HCT116 (cell line): ENCODE results near the gene GORASP1. TPM values are rescaled to one million over a fixed set of nuclear protein-coding genes. Genes with fewer than 3 reads are reported as not detected.
A peak's percentile ranks its signal among the peaks of the same experiment; 100 is the strongest.

ENCODE experiments used
- ATAC-seq: fragments of 200-7000 bp; cut with Tn5 transposase; 2 replicates; pipeline ENCODE4 v1.9.1; 2020; ENCODE audit warnings: mild to moderate bottlenecking, moderate library complexity
- BruUV-seq: library from RNA; stranded (reverse); fragments of 400-500 nt; replicated peaks from 2 replicates; lab custom pipeline; 2021; lab: Mats Ljungman, UMichigan
- CTCF ChIA-PET: fragments of 300-600 bp; sonication (Branson Sonifier 250); formaldehyde crosslinking; loops from one replicate; lab custom pipeline; 2021; ENCODE audit warnings: antibody characterized with exemption; lab: Charles Lee
- POLR2A ChIA-PET: fragments of 300-600, 350-600 bp; sonication (Branson Sonifier 250); formaldehyde crosslinking; loops from one replicate; lab custom pipeline; 2021; ENCODE audit warnings: antibody characterized with exemption; lab: Charles Lee
- RAD21 ChIA-PET, 2 experiments: fragments of 300-600 bp; sonication (Branson Sonifier 250); formaldehyde crosslinking; loops; one replicate each; lab custom pipeline; 2023; ENCODE audit warnings: low total read pairs in 2 of 2; ENCODE audit not compliant: uncharacterized antibody in 2 of 2, unreplicated experiment in 2 of 2, low non-redundant PET in 1 of 2; lab: Charles Lee
- DNase-seq: peaks from one replicate; pipeline ENCODE4 v3.0.0-alpha.2; 2010; ENCODE audit warnings: low read depth, low spot score
- H2AFZ ChIP-seq: fragments of 200-600 bp; shearing (Covaris generic), sonication (generic); 2 replicates; pipeline ENCODE4 v1.6.1; 2017; ENCODE audit warnings: low read depth, mixed run types, mixed read lengths, antibody characterized with exemption, low read length; ENCODE audit not compliant: poor library complexity, severe bottlenecking
- H3K27ac ChIP-seq: 2 replicates; pipeline ENCODE4 v1.5.1; 2012; ENCODE audit warnings: low read depth, low read length
- H3K27me3 ChIP-seq: fragments of 200-600 bp; sonication (generic); 2 replicates; pipeline ENCODE4 v1.6.1; 2016; ENCODE audit warnings: mixed run types, low read length, mixed read lengths; ENCODE audit not compliant: insufficient read depth
- H3K36me3 ChIP-seq, 2 experiments: fragments of 200-500 bp in 1 of 2; fragments of 200-600 bp in 1 of 2; sonication (Bioruptor generic) in 1 of 2; sonication (generic) in 1 of 2; 2 replicates each; pipeline versions ENCODE4 v1.5.1 to v1.6.1; 2014 to 2016; ENCODE audit warnings: low read length in 2 of 2, inconsistent platforms in 1 of 2, mixed read lengths in 1 of 2, mixed run types in 1 of 2; ENCODE audit not compliant: insufficient read depth in 2 of 2, control insufficient read depth in 1 of 2
- H3K4me1 ChIP-seq, 2 experiments: fragments of 200-600 bp in 1 of 2; sonication (generic) in 1 of 2; 2 replicates each; pipeline versions ENCODE4 v1.5.1 to v1.6.1; 2012 to 2017; ENCODE audit warnings: low read length in 2 of 2, inconsistent platforms in 1 of 2, mild to moderate bottlenecking in 1 of 2, mixed read lengths in 1 of 2, mixed run types in 1 of 2, moderate library complexity in 1 of 2; ENCODE audit not compliant: insufficient read depth in 2 of 2, control insufficient read depth in 1 of 2
- H3K4me2 ChIP-seq: fragments of 200-600 bp; sonication (generic); 2 replicates; pipeline ENCODE4 v1.6.1; 2017; ENCODE audit warnings: mixed run types, low read length, mixed read lengths
- H3K4me3 ChIP-seq, 2 experiments: fragments of 200-600 bp in 1 of 2; sonication (generic) in 1 of 2; replicated peaks in 1 of 2; 2 replicates each; pipeline ENCODE4 v1.5.1; 2011 to 2016; ENCODE audit warnings: low read length in 2 of 2, control low read depth in 1 of 2, low read depth in 1 of 2, mild to moderate bottlenecking in 1 of 2, mixed read lengths in 1 of 2, mixed run types in 1 of 2
- H3K79me2 ChIP-seq: fragments of 200-600 bp; sonication (generic); 2 replicates; pipeline ENCODE4 v1.6.1; 2017; ENCODE audit warnings: mild to moderate bottlenecking, mixed run types, low read length, moderate library complexity, mixed read lengths; ENCODE audit not compliant: insufficient read depth
- H3K9ac ChIP-seq: fragments of 200-600 bp; sonication (generic); 2 replicates; pipeline ENCODE4 v1.6.1; 2016; ENCODE audit warnings: low read length, mixed read lengths
- H3K9me2 ChIP-seq: fragments of 200-600 bp; sonication (generic), shearing (Covaris generic); 2 replicates; pipeline ENCODE4 v1.6.1; 2017; ENCODE audit warnings: mixed run types, mild to moderate bottlenecking, moderate library complexity; ENCODE audit not compliant: insufficient read depth
- H3K9me3 ChIP-seq, 2 experiments: fragments of 200-500 bp in 1 of 2; fragments of 200-600 bp in 1 of 2; sonication (Bioruptor generic) in 1 of 2; sonication (generic) in 1 of 2; 2 replicates each; pipeline ENCODE4 v1.6.1; 2014 to 2017; ENCODE audit warnings: low read length in 2 of 2, mixed read lengths in 2 of 2, inconsistent platforms in 1 of 2, low read depth in 1 of 2, mild to moderate bottlenecking in 1 of 2, mixed run types in 1 of 2, moderate library complexity in 1 of 2; ENCODE audit not compliant: control insufficient read depth in 1 of 2, insufficient read depth in 1 of 2
- H4K20me1 ChIP-seq: fragments of 200-600 bp; sonication (generic), shearing (Covaris generic); 2 replicates; pipeline ENCODE4 v1.6.1; 2017; ENCODE audit warnings: mixed run types, mild to moderate bottlenecking, moderate library complexity; ENCODE audit not compliant: insufficient read depth
- ATF3 ChIP-seq: IDR thresholded peaks from 2 replicates; pipeline ENCODE4 v1.6.1; 2012
- CBX3 ChIP-seq: IDR thresholded peaks from 2 replicates; pipeline ENCODE4 v1.6.1; 2012; ENCODE audit warnings: low read depth
- CEBPB ChIP-seq: IDR thresholded peaks from 2 replicates; pipeline ENCODE4 v1.6.1; 2012; ENCODE audit warnings: low read depth
- CTCF ChIP-seq, 3 experiments: fragments of 200-600 bp in 1 of 3; sonication (generic) in 1 of 3; IDR thresholded peaks in 2 of 3; conservative IDR thresholded peaks in 1 of 3; 2 replicates each; pipeline ENCODE4 v1.5.1; 2012 to 2017; ENCODE audit warnings: low read depth in 2 of 3, low read length in 2 of 3, antibody characterized with exemption in 1 of 3, borderline replicate concordance in 1 of 3, control low read depth in 1 of 3, mild to moderate bottlenecking in 1 of 3, mixed read lengths in 1 of 3, mixed run types in 1 of 3, moderate library complexity in 1 of 3; ENCODE audit not compliant: insufficient read depth in 1 of 3
- EGR1 ChIP-seq: IDR thresholded peaks from 2 replicates; pipeline ENCODE4 v1.6.1; 2012; ENCODE audit warnings: low read depth
- ELF1 ChIP-seq: IDR thresholded peaks from 2 replicates; pipeline ENCODE4 v1.6.1; 2012; ENCODE audit warnings: low read depth, borderline replicate concordance
- EZH2 ChIP-seq: fragments of 200-600 bp; sonication (generic); IDR thresholded peaks from 2 replicates; pipeline ENCODE4 v1.6.1; 2017; ENCODE audit warnings: antibody characterized with exemption, mixed run types
- FOSL1 ChIP-seq: IDR thresholded peaks from 2 replicates; pipeline ENCODE4 v1.6.1; 2012; ENCODE audit warnings: low read depth
- MAX ChIP-seq: IDR thresholded peaks from 2 replicates; pipeline ENCODE4 v1.6.1; 2012
- POLR2AphosphoS5 ChIP-seq: IDR thresholded peaks from 2 replicates; pipeline ENCODE4 v1.6.1; 2011; ENCODE audit warnings: mild to moderate bottlenecking, low read depth, low read length, moderate library complexity
- RAD21 ChIP-seq: IDR thresholded peaks from 2 replicates; pipeline ENCODE4 v1.6.1; 2012; ENCODE audit warnings: low read depth, mild to moderate bottlenecking
- REST ChIP-seq: IDR thresholded peaks from 2 replicates; pipeline ENCODE4 v1.6.1; 2012; ENCODE audit warnings: low read depth
- SIN3A ChIP-seq: IDR thresholded peaks from 2 replicates; pipeline ENCODE4 v1.6.1; 2012; ENCODE audit warnings: low read depth
- SP1 ChIP-seq: IDR thresholded peaks from 2 replicates; pipeline ENCODE4 v1.6.1; 2012; ENCODE audit warnings: low read depth
- SRF ChIP-seq: IDR thresholded peaks from 2 replicates; pipeline ENCODE4 v1.6.1; 2012; ENCODE audit warnings: low read depth
- TCF7L2 ChIP-seq: IDR thresholded peaks from 2 replicates; pipeline ENCODE4 v1.7.0; 2011; ENCODE audit warnings: borderline replicate concordance, inconsistent platforms; ENCODE audit not compliant: insufficient read depth, insufficient read length; ENCODE audit errors: extremely low read depth
- YY1 ChIP-seq: IDR thresholded peaks from 2 replicates; pipeline ENCODE4 v1.6.1; 2011; ENCODE audit warnings: low read length, low read depth, moderate library complexity, mild to moderate bottlenecking; ENCODE audit not compliant: insufficient replicate concordance; ENCODE audit errors: extremely low read depth
- ZBTB33 ChIP-seq: IDR thresholded peaks from 2 replicates; pipeline ENCODE4 v1.6.1; 2011; ENCODE audit warnings: mild to moderate bottlenecking, low read length, moderate library complexity; ENCODE audit not compliant: insufficient replicate concordance; ENCODE audit errors: extremely low read depth
- ZFX ChIP-seq: fragments of 450-650 bp; IDR thresholded peaks from 2 replicates; pipeline ENCODE4 v1.6.1; 2017
- intact Hi-C: fragments of 100-400 bp; cut with micrococcal nuclease; formaldehyde crosslinking; loops from 2 replicates; pipeline ENCODE4 v1.10.0; 2022
- total RNA-seq: library from RNA; stranded (reverse); gene quantifications from one replicate; pipeline ENCODE4 v1.2.1, GENCODE V29; 2021; ENCODE audit not compliant: unreplicated experiment

Gene GORASP1
- total RNA-seq, 1 experiment from 2014 or later = 38.8 TPM

GRCh38 chr3:39140341-39140971 lies 33.0 kb upstream of the GORASP1 start:
- H4K20me1 ChIP-seq = no peaks in the 10 kb centered on the region
- no TSS peak for BruUV-seq
- ATAC-seq (peak; percentile 36; the same call in 1 of the 2 replicates), DNase-seq (no peak)
- H3K4me3 ChIP-seq = no peak overlapping the region
- no peak overlapping the region for H2AFZ ChIP-seq
- H3K9me2 ChIP-seq = no peaks in the 10 kb centered on the region
- H3K9ac ChIP-seq = peak overlapping the region; percentile 38; the same call in 1 of the 2 replicates
- RAD21 ChIA-PET = interaction anchor here in 1 of 2 experiments (1.2 kb wide), 1 partner anchor 14 kb away, joined by 3 read pairs; no protein-coding TSS in a partner anchor
- H3K9me3 ChIP-seq = no peaks in the 10 kb centered on the region
- POLR2A ChIA-PET = no interaction called here
- peaks cover 18 to 30% of the 10 kb centered on the region in 2 experiments for H3K36me3 ChIP-seq
- H3K27ac ChIP-seq = peak overlapping the region; percentile 58
- intact Hi-C loops = no loop called here
- no peaks in the 10 kb centered on the region for H3K27me3 ChIP-seq
- peaks cover 34 to 37% of the 10 kb centered on the region in 2 experiments for H3K4me1 ChIP-seq
- TF ChIP-seq SP1 = no peak
- TF ChIP-seq MAX = no peak; the same call in 1 of the 2 replicates
- TF ChIP-seq CTCF (IDR thresholded peaks at IDR 0.05 in 2 of 3, conservative IDR thresholded peaks at IDR 0.05 in 1 of 3; ENCODE audit: borderline replicate concordance in 1 of 3, insufficient read depth in 1 of 3, low read depth in 2 of 3, low read length in 2 of 3) = no peak
- no peak for TF ChIP-seq SRF
- no peak for TF ChIP-seq ZBTB33
- TF ChIP-seq CBX3 = no peak
- no peak for TF ChIP-seq POLR2AphosphoS5
- TF ChIP-seq SIN3A = no peak
- no peak for TF ChIP-seq YY1
- TF ChIP-seq EGR1 = no peak
- no peak for TF ChIP-seq CEBPB
- no peak for TF ChIP-seq FOSL1
- TF ChIP-seq EZH2 = no peak
- no peak for TF ChIP-seq ZFX
- no peak for TF ChIP-seq TCF7L2
- no peak for TF ChIP-seq REST
- no peak for TF ChIP-seq ATF3
- no peak for TF ChIP-seq RAD21
- TF ChIP-seq ELF1 = no peak
- H3K4me2 ChIP-seq = peak overlapping the region; percentile 77
- CTCF ChIA-PET = no interaction called here
- H3K79me2 ChIP-seq = peaks cover 8% of the 10 kb centered on the region
